ENCODE results near the gene ENO2.

The ENO2 gene

DNA sequence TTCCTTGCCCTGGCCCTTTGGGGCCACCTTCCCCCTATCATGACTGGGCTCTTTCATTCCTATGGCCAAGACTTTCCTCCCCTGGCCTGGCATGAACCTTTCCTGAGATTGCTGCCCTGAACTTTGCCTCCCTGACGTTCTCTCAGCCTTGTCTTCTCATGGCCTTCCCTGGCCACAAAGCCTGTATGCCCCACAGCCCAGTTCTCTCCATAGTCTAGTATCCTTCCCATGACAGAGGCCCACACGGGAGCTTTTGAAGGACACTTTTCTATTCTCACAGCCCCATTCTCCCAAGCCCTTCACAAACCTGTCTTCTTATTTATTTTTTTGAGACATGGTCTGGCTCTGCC, 24.8 kb downstream of the ENO2 start:
- 0 out of 2 replicates have a peak, but pooled peaks have one; percentile 32 for TF ChIP-seq POLR2AphosphoS5 (IDR thresholded peaks at IDR 0.05; ENCODE audit: low read depth)
- TF ChIP-seq, protein P1, sequence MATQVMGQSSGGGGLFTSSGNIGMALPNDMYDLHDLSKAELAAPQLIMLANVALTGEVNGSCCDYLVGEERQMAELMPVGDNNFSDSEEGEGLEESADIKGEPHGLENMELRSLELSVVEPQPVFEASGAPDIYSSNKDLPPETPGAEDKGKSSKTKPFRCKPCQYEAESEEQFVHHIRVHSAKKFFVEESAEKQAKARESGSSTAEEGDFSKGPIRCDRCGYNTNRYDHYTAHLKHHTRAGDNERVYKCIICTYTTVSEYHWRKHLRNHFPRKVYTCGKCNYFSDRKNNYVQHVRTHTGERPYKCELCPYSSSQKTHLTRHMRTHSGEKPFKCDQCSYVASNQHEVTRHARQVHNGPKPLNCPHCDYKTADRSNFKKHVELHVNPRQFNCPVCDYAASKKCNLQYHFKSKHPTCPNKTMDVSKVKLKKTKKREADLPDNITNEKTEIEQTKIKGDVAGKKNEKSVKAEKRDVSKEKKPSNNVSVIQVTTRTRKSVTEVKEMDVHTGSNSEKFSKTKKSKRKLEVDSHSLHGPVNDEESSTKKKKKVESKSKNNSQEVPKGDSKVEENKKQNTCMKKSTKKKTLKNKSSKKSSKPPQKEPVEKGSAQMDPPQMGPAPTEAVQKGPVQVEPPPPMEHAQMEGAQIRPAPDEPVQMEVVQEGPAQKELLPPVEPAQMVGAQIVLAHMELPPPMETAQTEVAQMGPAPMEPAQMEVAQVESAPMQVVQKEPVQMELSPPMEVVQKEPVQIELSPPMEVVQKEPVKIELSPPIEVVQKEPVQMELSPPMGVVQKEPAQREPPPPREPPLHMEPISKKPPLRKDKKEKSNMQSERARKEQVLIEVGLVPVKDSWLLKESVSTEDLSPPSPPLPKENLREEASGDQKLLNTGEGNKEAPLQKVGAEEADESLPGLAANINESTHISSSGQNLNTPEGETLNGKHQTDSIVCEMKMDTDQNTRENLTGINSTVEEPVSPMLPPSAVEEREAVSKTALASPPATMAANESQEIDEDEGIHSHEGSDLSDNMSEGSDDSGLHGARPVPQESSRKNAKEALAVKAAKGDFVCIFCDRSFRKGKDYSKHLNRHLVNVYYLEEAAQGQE (IDR thresholded peaks at IDR 0.05; ENCODE audit: insufficient replicate concordance, low read depth): no peak
- DNase-seq (ENCODE audit: low read depth in 1 of 2, low spot score in 1 of 2): no peak
- Histone ChIP-seq H3K27ac (replicated peaks) (no peak overlapping the region), H3K27me3 (ENCODE audit: insufficient read depth, poor library complexity, severe bottlenecking) (no peaks in the 10 kb centered on the region), H3K4me3 (replicated peaks; ENCODE audit: insufficient read depth, low read length) (no peak overlapping the region)

DNA sequence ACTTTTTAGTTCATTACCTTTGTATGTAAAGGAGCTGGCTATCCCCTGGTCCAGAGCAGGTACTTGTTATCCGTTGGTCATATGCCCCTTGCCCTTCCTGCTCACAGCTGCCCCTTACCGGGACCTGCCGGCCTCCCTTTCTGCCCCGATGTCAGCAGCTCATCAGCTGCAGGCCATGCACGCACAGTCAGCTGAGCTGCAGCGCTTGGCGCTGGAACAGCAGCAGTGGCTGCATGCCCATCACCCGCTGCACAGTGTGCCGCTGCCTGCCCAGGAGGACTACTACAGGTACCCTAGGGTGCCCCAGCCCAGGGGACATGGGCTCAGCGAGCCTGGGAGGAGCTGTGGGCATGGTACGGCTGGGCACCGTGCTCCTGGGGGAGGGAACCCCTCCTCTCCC, 26.9 kb downstream of the ENO2 start:
- H3K27me3 ChIP-seq (ENCODE audit: insufficient read depth, poor library complexity, severe bottlenecking): no peaks in the 10 kb centered on the region
- no peak overlapping the region for H3K4me3 ChIP-seq (replicated peaks; ENCODE audit: insufficient read depth, low read length)
- TF ChIP-seq, protein P2, sequence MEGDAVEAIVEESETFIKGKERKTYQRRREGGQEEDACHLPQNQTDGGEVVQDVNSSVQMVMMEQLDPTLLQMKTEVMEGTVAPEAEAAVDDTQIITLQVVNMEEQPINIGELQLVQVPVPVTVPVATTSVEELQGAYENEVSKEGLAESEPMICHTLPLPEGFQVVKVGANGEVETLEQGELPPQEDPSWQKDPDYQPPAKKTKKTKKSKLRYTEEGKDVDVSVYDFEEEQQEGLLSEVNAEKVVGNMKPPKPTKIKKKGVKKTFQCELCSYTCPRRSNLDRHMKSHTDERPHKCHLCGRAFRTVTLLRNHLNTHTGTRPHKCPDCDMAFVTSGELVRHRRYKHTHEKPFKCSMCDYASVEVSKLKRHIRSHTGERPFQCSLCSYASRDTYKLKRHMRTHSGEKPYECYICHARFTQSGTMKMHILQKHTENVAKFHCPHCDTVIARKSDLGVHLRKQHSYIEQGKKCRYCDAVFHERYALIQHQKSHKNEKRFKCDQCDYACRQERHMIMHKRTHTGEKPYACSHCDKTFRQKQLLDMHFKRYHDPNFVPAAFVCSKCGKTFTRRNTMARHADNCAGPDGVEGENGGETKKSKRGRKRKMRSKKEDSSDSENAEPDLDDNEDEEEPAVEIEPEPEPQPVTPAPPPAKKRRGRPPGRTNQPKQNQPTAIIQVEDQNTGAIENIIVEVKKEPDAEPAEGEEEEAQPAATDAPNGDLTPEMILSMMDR (IDR thresholded peaks at IDR 0.05; ENCODE audit: insufficient read depth, low read length): no peak
- TF ChIP-seq SPI1 (IDR thresholded peaks at IDR 0.05; ENCODE audit: borderline replicate concordance, low read depth) (no peak), POLR2AphosphoS5 (IDR thresholded peaks at IDR 0.05; ENCODE audit: low read depth) (no peak)
- TF ChIP-seq, protein P1 (IDR thresholded peaks at IDR 0.05; ENCODE audit: insufficient replicate concordance, low read depth): no peak
- no peak overlapping the region for H3K27ac ChIP-seq (replicated peaks)
- DNase-seq (ENCODE audit: low read depth in 1 of 2, low spot score in 1 of 2): no peak

DNA sequence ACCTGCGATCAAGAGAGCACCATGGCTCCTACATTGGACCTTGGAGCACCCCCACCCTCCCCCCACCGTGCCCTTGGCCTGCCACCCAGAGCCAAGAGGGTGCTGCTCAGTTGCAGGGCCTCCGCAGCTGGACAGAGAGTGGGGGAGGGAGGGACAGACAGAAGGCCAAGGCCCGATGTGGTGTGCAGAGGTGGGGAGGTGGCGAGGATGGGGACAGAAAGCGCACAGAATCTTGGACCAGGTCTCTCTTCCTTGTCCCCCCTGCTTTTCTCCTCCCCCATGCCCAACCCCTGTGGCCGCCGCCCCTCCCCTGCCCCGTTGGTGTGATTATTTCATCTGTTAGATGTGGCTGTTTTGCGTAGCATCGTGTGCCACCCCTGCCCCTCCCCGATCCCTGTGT, 27.4 kb downstream of the ENO2 start:
- Histone ChIP-seq H3K4me3 (replicated peaks; ENCODE audit: insufficient read depth, low read length) (no peak overlapping the region), H3K27me3 (ENCODE audit: insufficient read depth, poor library complexity, severe bottlenecking) (no peaks in the 10 kb centered on the region), H3K27ac (replicated peaks) (no peak overlapping the region)
- TF ChIP-seq, protein P2 (IDR thresholded peaks at IDR 0.05; ENCODE audit: insufficient read depth, low read length): no peak
- no peak for TF ChIP-seq POLR2AphosphoS5 (IDR thresholded peaks at IDR 0.05; ENCODE audit: low read depth)
- no peak for TF ChIP-seq SPI1 (IDR thresholded peaks at IDR 0.05; ENCODE audit: borderline replicate concordance, low read depth)
- TF ChIP-seq, protein P1 (IDR thresholded peaks at IDR 0.05; ENCODE audit: insufficient replicate concordance, low read depth): no peak
- TF ChIP-seq GABPA (IDR thresholded peaks at IDR 0.05; ENCODE audit: low read depth): no peak
- no peak for DNase-seq (ENCODE audit: low read depth in 1 of 2, low spot score in 1 of 2)

DNA sequence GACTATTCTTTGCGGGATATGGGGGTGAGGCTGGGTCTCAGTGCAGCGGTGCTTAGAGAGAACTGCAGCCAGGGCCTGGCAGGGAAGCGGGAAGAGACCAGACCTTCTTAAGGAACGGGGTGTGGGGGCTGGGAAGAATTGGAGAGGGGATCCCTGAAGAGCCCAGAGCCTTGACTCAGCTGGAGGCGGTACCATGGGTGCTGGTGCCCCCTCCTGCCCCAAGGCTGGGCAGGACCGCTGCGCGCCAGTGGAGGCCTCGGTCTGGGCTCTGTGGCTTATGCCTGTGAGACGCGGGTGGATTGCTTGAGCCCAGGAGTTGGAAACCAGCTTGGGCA, 27.9 kb downstream of the ENO2 start:
- Histone ChIP-seq H3K27me3 (ENCODE audit: insufficient read depth, poor library complexity, severe bottlenecking) (no peaks in the 10 kb centered on the region), H3K4me3 (replicated peaks; ENCODE audit: insufficient read depth, low read length) (no peak overlapping the region), H3K27ac (replicated peaks) (no peak overlapping the region)
- TF ChIP-seq, protein P2 (IDR thresholded peaks at IDR 0.05; ENCODE audit: insufficient read depth, low read length): no peak
- TF ChIP-seq, protein P1 (IDR thresholded peaks at IDR 0.05; ENCODE audit: insufficient replicate concordance, low read depth): no peak
- TF ChIP-seq POLR2AphosphoS5 (IDR thresholded peaks at IDR 0.05; ENCODE audit: low read depth) (no peak; the same call in 1 of the 2 replicates), SPI1 (IDR thresholded peaks at IDR 0.05; ENCODE audit: borderline replicate concordance, low read depth) (no peak), GABPA (IDR thresholded peaks at IDR 0.05; ENCODE audit: low read depth) (no peak)
- no peak for DNase-seq (ENCODE audit: low read depth in 1 of 2, low spot score in 1 of 2)
